GM21381 (cell line): ENCODE measurements around the gene SSBP4.

ENCODE experiments used
- ATAC-seq: cut with Tn5 transposase; IDR thresholded peaks from one replicate; pipeline ENCODE4 v1.9.1; 2021; ENCODE audit warnings: mild to moderate bottlenecking, moderate library complexity; ENCODE audit not compliant: unreplicated experiment

SSBP4 gene

GRCh38 chr19:18481505-18482222, 62.5 kb downstream of the SSBP4 start:
- no peak for ATAC-seq

GRCh38 chr19:18483119-18483890, 64.1 kb downstream of the SSBP4 start:
- ATAC-seq: no peak
